Epithelial cell of esophagus (primary cell): Measurements from ENCODE around the gene CNTNAP2.

Experiments used
- DNase-seq: peaks from one replicate; pipeline ENCODE4 v3.0.0; 2010; ENCODE audit warnings: low read depth
- H3K4me3 ChIP-seq: 2 replicates; pipeline ENCODE4 v1.5.1; 2011; ENCODE audit warnings: mild to moderate bottlenecking, low read length, control low read depth
- TF ChIP-seq, protein P1 (sequence below): IDR thresholded peaks from 2 replicates; pipeline ENCODE4 v1.5.1; 2011; ENCODE audit warnings: low read depth, mild to moderate bottlenecking, low read length, control low read depth, inconsistent platforms; ENCODE audit not compliant: insufficient read depth; ENCODE audit errors: missing control alignments

Gene CNTNAP2

GRCh38 chr7:146956853-146957252 is 840.3 kb downstream of the CNTNAP2 start:
- TF ChIP-seq, protein P1, sequence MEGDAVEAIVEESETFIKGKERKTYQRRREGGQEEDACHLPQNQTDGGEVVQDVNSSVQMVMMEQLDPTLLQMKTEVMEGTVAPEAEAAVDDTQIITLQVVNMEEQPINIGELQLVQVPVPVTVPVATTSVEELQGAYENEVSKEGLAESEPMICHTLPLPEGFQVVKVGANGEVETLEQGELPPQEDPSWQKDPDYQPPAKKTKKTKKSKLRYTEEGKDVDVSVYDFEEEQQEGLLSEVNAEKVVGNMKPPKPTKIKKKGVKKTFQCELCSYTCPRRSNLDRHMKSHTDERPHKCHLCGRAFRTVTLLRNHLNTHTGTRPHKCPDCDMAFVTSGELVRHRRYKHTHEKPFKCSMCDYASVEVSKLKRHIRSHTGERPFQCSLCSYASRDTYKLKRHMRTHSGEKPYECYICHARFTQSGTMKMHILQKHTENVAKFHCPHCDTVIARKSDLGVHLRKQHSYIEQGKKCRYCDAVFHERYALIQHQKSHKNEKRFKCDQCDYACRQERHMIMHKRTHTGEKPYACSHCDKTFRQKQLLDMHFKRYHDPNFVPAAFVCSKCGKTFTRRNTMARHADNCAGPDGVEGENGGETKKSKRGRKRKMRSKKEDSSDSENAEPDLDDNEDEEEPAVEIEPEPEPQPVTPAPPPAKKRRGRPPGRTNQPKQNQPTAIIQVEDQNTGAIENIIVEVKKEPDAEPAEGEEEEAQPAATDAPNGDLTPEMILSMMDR, result no peak
- H3K4me3 ChIP-seq, result no peak overlapping the region
- no peak for DNase-seq

DNA sequence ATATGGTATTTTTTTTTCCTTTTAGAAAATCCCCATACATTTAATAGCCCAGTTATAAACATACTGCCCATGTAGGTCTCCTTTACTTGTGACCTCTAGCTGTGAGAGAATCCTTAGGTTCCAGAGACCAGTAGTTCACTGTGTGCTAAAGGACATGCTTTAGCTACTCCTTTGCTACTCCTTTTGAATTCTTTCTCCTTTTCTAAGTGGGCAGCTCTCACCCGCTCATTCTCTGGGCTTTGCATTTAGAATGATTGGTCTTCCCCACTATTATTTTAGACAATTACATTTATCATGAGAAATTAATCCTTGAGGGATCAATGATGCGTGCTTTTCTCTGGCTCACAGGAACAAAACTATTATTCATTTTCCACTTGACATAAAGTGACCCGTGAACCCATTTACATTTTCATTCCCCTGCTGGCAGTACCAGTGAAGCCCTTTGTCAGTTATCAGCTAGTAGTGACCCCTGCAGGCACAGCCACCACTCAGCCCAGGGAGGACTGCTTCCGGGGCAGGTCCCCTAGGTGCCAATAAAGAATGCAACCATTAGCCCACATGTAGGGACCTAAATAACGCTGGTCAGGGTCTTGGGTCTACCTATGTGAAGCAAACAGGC is 844.3 kb downstream of the CNTNAP2 start:
- H3K4me3 ChIP-seq, result no peak overlapping the region
- TF ChIP-seq, protein P1, result no peak
- DNase-seq, result no peak

- TF ChIP-seq, protein P1, result no peak
- no peak overlapping the region for H3K4me3 ChIP-seq
- peak; percentile 51 for DNase-seq
These were observed 845.0 kb downstream of the CNTNAP2 start for GRCh38 chr7:146961617-146962016.

DNA sequence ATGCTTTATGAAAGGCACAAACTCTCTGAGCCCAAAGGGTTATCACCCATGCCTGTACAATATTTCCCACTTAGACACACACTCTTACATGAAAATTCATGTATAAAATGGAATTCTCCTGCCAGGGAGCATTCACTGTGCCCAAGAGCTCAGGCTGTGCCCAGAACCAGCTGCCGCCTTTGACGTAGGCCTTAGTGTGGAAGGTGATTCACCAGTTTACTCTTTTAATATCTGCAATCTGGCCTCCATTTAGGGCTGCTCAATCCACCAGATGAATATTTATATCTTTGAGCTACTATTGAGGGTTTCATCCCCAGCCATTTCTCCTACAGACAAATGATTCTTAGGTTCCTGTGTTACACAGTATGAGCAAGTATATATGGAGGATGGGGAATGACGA is 849.7 kb downstream of the CNTNAP2 start:
- TF ChIP-seq, protein P1, result no peak
- H3K4me3 ChIP-seq, result no peak overlapping the region
- DNase-seq, result no peak

DNA sequence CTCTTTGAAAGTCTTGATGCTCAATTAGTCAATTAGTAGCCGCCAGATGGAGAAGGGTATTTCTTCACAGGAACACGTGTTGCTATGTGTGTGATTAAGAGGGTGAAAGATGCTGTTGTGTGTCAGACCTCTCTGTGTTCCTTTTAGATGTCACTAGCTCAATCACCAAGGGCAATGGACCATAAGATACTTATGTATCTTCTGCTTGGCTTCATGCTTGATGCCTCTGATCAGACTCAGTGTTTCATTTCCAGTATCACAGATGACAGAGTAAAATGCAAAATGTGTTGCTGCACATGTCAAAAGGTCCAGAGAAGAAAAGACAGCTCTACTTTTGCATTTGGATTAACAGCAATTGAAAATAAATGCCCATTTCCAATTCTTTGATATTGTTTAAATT is 865.9 kb downstream of the CNTNAP2 start:
- DNase-seq, result no peak
- TF ChIP-seq, protein P1, result no peak
- H3K4me3 ChIP-seq, result no peak overlapping the region

DNA sequence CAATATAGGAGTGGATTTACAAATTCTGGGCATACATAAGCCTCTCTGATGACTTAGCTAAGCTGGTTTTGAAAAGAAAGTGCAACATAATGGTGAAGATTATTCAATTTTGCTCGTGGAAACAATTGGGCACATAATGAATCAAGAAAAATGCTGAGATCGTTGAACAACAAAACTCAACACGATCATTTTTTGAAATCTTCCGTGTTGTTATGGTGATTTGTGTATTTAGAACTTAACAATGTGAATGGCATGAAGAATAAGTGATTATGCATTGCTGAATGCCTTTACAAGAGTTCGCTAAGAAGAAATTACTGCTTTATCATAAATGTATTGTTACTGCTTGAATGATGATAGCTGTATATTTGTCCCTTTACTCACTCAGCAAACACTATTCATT is 875.0 kb downstream of the CNTNAP2 start:
- TF ChIP-seq, protein P1, result no peak
- H3K4me3 ChIP-seq, result no peak overlapping the region
- DNase-seq, result no peak

GRCh38 chr7:146993764-146994163 is 877.2 kb downstream of the CNTNAP2 start:
- DNase-seq, result no peak
- TF ChIP-seq, protein P1, result no peak
- H3K4me3 ChIP-seq, result no peak overlapping the region
